T-helper 1 cell (primary cell): ENCODE results near the gene DAAM2.
A peak's percentile ranks its signal among the peaks of the same experiment; 100 is the strongest.

Experiments
- DNase-seq, 5 donors: peaks; one replicate each; pipeline ENCODE4 v3.0.0-alpha.2; 2012 to 2020

Gene DAAM2

DNA sequence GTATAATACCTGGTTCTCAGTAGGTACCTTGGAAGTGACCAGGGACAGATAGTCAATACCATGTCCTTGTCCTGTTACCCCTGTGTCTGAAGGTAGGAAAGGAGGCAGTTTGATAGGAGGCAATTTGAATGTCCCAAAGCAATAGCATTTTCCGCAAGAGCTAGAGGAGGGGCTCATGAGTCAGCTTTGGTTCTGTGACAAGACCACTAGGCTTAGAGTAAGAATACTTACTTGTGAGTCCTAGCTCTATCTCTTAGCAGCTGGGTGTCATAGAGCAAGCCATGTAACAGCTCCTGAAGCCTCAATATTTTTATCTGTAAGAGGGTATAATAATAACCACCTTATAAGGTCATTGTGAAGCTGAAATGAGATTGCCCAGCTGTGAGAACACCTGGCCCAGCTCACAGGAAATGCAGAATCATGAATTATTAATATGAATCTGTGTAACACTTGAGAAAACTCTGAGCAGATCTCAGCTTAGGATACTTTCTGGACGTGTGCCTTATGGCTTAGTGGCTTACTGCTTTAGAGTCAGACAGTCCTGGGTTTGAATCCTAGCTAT lies 58.6 kb downstream of the DAAM2 start:
- no peak for DNase-seq

DNA sequence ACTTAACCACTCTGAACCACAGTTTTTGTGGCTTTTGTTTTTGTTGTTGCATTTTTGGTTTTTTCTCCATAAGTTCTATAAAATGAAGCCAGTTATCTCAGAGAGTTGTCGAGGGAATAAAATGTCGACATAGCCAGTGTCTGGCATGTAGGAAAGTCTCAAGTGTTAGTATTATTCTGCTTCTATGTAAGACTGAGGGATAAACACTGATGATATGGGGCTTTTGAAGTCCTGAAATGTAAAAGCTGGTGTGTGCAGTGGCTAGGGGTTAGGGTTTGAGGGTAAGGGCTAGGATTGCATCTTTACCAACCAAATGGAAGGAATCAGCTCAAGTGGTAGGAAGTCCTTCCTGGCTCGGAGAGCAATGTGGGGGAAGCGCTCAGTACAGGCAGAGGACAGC lies 59.2 kb downstream of the DAAM2 start:
- no peak for DNase-seq

DNA sequence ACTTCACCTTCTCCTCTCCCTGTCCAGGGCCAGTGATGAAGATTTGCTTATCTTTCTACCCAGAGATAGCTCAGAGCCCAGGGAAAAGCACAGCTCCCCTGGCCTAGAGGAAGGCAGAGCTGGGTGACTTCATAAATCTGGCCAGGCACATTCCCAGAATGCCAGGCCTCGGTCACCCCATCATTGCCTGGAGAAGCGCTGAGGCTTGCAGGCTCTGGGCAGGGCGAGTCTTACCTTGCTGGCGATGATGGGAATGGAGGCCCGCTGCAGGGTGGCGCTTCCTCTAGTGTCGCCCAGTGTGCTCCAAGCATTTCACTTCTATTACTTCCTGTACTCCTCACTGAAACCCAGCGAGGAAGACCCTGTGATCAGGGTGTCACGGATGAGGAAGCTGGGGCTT lies 60.1 kb downstream of the DAAM2 start:
- no peak for DNase-seq

DNA sequence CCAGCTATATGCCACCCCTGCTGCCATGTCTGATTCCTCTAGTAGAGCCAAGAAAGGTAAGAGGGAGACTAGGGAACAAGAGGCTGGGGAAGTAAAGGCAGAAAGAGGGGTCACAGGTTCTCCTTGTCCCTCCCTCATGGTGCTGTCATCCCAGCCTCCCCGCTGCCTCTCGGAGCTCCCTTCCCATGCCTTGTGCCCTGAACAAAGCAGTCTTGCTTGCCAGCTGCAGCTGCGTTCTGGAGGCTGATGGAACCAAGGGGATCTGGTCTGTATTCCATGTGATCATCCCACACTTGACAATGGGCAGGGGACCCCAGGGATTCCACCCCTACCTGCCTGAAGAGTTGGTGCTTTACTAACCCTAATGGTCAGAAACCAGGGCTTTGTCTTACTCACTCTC lies 61.4 kb downstream of the DAAM2 start:
- DNase-seq = no peak

DNA sequence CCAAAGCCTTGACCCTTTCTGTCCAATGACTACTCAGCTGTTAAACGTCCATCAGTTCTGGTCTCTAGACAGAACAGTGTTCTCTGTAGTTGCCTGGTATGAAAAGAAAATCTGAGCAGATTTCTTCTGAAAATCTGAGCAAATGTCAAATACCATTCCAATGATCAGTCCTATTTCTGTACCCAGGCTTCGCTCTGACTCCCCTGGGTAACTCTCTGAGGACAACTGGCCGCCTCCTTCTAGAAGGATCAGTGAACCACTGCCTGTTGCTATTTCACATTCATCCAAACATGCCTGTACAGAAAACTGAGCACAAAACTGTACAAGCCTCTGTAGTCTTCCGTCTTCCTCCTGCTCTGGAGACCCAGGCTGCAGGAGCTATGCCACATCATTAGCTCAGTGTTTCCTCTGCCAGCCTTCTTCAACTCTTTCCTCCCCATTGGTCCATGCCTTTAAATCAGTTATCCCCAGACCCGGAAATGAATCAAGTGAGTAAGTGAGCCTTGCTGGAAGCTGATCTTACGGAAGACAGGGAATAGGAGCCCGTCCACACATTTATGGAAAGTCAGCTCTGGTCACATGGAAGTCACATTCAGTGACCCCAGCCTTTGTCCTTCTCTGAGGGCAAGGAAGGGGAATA lies 63.3 kb downstream of the DAAM2 start:
- no peak for DNase-seq

DNA sequence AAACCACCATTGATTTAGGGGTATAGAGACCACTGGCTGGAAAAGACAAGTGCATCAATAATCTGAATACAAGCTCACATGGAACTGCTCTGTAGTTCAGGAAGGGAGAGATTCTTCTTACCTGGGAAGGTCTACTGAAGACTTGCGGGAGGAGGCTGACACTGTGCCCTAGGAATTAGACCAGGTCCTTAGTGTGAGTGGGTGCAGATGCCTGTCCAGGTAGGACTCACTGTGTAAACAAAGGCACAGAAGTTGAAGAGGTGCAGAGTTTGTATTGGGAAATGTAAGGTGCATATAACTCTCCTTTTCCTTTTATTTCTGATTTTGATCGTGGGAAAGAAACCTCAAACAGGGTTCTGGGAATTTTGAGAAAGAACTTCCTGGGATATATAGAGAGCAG lies 66.8 kb downstream of the DAAM2 start:
- no peak for DNase-seq

DNA sequence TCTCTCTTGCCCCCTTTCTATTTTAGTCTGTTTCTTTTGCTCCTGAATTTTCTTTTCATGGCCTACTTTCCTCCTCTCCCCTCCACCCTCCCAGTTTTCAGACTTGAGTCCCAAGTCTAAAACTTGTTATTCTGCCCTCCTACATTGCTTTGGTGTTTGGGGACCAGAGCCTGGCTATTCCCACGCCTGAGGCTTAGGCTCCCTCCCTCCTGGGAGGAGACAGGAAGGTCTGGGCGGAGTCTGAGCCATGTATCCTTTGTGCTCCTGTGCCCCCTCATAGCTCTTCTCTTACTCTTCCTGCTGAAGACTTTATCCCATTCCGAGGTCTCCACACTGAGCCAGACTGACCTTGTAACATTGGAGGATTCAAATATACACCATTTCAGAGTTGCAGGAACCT lies 69.5 kb downstream of the DAAM2 start:
- no peak for DNase-seq

DNA sequence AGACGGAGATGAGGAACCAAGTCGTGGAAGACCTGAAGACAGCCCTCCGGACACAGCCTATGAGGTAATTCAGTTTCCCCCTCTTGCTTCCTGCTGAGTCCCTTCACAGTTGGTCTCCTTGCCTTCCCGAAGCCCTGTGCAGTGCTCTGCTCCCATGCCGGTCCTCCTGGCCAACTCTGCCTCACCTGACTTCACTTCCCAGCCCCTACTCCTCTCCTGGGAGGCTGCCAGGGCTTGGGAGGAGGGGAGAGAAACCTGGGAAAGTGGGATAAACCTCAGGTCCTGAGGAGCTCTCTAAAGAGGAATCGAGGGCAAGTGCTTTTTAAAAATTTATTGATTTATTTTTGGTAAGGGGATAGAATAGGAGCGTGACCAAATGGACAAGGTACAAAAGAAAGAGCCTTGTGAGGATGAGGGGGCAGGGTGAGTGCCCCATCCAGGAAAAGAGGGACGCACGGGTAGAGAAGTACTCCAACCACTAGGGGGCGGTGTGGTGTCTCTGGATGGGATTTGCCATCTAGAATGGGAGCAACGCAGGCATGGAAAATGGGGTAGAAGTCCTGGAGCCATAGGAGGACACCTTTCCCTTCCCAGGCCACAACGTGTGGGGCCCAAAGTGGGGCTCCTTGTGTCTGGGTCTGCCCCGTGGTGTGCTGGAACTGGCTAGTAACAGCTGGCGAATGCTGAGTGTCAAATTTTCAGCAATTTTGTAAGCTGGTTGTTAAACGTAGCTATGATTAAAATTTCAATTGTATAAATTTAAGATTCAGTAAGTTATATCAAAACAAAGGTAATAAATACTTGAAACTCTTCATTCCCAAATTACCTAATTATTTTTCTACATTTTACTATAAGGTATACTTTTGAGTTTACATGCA lies 73.1 kb downstream of the DAAM2 start:
- peak in 3 of 5 donors; percentile 9 to 32 (median 11) for DNase-seq

DNA sequence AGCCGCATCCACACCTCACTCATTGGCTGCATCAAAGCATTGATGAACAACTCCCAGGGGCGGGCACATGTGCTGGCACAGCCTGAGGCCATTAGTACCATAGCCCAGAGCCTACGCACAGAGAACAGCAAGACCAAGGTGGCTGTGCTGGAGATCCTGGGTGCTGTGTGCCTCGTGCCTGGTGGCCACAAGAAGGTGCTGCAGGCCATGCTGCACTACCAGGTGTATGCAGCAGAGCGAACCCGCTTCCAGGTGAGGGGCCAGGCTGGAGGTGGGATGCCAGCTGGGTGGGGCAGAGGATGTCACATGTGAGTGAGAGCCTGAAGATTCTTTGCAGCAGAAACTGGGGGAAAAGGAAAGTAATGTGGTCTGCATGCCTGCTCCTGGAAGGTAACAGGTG lies 75.4 kb downstream of the DAAM2 start:
- DNase-seq = no peak

DNA sequence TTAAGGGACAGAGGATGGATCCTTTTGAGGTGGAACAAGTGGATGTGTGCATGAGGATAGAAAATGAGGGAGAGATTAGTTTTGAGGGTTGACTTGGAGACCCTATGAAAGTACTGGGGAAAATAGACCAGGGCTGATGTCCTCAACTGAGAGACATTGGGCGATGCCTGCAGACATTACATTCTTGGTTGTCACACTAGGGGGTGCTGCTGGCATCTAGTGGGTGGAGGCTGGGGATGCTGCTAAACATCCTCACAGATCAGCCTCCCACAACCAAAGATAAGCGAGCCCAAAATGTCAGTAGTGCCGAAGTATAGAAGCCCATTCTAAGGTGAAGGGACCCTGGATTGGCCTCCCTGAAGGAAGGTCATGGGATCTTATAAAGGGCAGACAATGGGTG lies 78.8 kb downstream of the DAAM2 start:
- no peak for DNase-seq

DNA sequence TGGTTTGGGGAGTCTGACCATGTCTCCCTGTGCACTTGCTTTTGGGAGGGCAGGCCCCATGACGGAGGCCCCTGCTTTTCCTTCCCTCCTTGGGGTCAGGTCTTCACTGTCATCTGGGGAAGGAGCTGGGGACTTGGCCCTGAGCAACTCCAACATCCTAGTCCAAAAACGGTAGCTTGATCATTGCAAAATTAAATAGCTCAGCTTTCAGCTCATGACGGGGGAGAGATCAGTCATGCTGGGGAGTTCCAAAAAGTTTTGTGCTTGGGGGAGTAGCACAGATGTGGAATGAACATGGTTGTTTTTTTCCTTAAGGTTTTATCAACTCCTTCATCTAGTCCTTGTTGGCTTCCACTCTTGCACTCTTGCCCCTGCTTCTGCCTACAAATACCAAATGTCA lies 81.3 kb downstream of the DAAM2 start:
- no peak for DNase-seq

DNA sequence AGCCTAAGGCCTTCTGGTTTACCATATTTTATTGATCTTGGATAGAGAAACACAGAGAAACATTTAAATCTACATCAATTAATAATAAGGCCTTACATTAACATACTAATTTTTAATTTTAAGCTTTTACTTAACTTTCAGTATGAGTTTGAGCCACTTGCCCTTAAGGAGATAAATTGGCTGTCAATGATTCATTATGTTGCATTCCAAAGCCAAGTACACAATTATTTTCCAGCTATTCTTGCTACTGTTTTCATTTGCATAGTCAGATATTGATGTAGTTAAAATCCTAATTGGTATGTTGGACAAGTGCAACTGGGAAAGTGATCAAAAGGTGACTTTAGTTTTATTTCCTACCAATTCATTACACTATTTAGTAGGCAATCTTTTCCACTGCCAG lies 83.9 kb downstream of the DAAM2 start:
- DNase-seq = no peak

DNA sequence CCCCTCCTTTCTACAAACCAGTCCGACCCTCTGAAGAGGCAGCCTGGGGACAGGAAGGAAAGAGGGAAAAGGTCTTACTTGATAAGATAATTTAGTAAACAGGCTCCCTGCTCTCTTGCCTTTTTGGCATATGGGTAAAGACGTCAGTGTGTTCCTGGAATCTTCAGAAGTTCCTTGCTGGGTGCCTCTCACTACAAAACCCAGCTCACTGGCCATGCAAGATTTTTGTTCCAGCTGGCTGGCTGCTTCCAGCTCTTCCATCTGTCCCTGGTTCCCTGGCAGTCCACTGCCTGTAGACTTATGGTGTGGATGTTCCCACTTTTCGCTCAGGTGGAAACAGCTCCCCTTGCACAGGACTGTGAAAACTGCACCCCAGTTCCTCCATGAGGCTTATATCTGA lies 84.7 kb downstream of the DAAM2 start:
- DNase-seq = no peak

DNA sequence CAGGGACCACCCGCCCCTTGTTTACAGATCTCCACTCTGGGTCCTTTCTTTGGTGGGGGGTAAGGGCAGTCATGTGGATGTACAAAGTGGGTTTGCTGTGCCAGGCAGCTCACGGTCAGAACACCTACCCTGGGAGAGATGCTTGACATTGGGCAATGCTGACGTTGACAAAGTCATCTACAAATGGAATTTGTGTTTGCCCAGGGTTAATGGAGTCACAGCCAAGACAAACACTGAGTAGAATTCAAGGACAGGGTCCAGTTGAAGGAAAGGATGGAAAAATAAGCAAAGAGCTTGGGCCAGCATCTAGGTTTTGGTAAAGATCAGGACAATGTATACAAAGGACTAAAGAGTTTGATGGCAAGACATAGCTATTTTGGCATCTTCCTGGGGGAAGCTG lies 87.4 kb downstream of the DAAM2 start:
- no peak for DNase-seq

DNA sequence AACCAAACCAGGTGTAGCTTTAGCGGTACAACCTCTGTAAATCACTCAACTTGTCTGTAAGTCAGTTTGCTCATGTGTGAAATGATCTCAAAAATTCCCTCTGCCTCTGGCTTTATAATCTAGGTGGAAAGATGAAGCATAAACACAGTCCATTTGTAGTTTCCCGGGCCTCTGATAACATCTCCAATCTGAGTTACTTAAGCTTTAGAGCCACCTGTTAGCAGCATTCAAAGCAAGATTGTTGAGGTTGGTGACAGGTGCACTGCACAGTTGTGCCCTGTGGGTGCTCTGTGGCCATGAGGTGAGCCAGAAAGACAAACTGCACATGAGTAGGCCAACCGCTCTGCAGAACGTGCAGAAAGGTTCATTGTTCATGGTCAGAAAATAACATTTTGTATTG lies 88.4 kb downstream of the DAAM2 start:
- DNase-seq = no peak

DNA sequence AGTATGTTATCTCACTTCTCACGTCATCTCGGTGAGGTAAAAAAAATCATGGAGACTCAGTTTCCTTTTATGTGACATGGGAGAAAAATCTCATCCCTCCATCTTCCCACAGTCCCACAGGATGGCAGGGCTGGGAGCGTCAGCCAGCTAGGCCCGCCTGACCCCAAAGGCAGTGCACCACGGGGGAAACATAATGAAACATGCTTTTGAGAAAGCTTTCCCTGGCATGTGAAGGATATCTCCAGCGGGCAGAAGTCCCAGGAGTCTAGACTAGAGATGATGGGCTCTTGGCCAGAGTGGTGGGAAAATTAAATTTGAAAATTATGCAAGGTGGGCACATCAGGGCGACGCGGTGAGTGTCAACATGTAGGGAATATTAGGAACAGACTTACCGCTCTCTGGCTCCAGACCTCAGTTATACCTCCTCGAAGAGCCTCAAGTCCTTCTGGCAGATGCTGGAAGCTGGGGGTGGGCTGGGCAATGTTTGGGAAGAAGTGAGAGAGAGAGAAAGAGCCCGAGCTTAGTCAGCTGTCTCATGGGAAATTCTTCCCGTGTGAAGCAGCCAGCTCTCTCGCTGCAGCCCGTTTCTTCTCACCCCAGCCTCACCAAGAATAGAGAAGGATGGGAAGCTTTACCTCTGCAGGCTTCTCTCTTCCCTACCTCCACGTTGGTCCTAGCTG lies 89.8 kb downstream of the DAAM2 start:
- DNase-seq = no peak

DNA sequence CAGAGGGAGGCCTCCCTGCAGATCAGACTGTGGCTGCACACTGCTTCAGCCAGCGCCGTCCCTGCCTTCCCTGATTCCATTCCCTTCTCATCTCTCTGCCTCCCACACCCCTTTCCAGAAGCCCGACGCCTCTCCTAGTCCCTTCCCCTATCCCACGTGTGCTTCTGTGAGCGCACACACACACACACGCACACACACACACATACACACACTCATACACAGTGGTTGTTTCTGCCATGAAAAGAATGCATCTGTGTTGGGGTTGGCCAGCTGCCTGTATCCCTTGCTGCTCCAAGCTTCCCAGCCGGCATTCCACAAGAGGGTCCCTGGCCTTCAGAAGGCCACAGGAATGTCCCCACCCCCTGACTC lies 90.3 kb downstream of the DAAM2 start:
- no peak for DNase-seq

DNA sequence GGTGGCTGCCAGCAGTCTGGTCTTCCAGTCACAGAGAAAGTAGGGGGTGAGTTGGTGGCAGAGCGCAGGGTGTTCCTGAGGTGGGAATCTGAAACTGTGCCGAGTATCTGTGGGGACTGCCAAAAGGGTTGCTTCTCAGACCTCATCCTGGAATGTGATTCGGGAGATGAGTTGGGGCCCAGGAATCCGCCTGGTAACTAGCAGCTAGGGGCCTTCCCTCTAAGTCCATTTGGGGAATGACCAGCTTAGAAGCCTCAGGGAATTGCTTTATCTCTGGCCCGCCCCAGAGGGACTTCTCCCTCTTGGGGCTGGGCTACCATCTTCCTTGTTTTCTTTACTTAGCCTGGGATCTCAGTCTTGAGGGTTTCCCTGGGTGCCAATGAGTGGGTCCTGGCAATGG lies 92.5 kb downstream of the DAAM2 start:
- DNase-seq = no peak

DNA sequence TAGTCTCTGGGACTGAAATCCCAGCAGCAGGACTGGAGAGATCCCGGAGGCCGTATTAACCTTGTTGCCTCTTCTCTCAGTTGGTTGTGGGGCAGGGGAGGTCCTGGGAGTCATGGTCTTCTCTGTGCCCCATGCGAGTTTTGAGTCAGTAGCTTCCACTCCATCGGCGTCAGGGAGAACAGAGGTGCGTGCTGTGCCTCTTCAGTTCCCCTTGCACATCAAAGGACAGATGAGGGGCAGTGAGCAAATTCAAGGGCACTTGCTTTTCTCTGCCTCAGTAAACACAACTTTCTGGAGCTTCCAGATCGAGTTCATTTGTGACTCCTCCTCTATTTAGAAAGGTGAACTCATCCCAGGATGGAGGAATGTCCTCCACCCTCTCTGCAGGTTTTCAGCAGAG lies 93.5 kb downstream of the DAAM2 start:
- no peak for DNase-seq

DNA sequence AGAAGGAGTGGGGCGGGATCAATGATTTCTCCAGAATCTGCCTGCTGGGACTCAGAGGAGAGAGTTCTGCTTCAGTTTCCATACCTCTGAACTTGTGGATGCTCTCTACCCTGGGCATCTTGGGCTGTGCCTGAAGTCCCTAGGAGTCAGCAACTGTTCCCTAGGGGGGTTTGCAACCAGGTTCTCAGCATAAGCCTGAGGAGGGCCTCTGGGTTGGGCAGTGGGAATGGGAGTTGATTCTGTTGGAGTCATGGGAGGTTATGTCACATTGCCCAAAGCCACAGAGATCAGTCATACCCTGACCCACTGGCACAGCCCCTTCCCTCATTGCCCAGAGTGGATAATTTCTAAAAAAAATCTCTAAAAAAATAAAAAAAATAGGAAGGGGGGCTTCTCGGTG lies 94.7 kb downstream of the DAAM2 start:
- DNase-seq = no peak

DNA sequence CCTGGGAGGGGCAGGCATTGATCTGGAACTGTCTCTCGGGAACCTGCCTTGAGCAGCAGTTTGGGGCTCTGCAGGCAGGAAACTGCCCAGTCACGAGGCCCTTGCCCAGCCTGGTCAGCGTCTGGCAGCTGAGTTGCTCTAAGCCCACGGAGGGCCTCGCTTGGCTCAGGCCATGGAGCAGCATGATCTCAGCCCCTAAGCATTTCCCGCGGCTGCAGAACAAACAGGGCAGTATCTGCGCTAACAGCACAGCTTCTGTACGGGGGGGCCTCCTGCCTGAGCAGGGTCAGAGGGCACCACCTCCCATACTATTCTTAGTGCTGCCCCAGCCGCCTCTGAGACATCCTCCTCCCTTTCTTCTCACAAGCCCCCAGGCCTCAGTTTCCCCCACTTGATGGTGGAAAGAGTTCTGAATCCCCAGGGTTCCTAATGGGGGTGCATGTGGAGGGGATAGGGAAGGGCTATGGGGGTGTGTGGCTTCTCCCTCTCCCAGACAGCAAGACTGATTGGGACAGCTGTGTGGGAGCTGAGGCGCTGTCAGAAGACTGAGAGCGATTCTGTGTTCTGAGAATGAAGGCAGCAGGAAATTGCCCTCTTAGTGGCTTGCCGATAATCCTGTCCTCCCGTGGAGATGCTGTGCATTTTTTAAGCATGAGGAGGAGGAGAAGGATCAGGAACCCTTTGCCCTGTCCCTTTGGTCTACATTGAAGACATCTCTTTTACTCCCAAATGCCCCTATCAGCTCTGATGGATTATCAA lies 95.7 kb downstream of the DAAM2 start:
- no peak for DNase-seq

DNA sequence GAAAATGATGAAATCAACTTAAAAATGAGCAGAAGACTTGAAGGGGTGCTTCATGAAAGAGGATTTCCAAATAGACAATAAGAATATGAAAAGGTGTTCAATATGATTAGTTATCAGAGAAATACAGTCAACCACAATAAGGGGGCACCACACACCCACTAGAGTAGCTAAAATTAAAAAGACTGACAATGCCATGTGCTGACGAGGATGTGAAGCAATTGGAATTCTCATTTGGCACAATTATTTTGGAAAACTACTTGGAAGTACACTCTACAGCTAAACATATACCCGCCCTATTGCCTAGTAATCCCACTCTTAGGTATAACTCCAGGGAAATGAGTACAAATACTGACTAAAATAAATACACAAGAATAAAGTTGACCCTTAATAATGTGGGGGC lies 97.1 kb downstream of the DAAM2 start:
- DNase-seq = no peak

DNA sequence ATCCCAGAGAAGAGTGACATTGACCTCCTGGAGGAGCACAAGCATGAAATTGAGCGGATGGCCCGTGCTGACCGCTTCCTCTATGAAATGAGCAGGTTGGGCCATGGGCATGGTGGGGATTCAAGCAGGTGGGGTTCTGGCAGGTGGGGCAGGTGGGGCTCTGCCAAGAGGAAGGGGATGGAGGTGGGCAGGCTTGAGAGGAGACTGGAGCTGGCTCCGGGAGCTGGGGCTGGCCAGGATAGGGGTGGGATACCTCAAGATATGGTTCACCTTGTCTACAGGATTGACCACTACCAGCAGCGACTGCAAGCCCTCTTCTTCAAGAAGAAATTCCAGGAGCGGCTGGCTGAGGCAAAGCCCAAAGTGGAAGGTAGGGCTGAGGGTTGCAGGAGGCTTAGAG lies 99.2 kb downstream of the DAAM2 start:
- DNase-seq = no peak
